Hematopoietic multipotent progenitor cell (in vitro differentiated cells): ENCODE data around the gene OSBPL1A. TPM values are rescaled to one million over a fixed set of nuclear protein-coding genes. Genes with fewer than 3 reads are reported as not detected.

Experiments used
- DNase-seq, 3 donors: peaks; one replicate each; pipeline ENCODE4 v3.0.0-alpha.2; 2011 to 2015; ENCODE audit warnings: low read depth in 2 of 3, low spot score in 2 of 3
- total RNA-seq: library from RNA; depleted of rRNA; stranded (reverse); fragments of >200 nt; gene quantifications from one replicate; pipeline ENCODE4 v1.2.3, GENCODE V29; 2012

OSBPL1A gene
- total RNA-seq, 1 donor: 14.8 TPM

DNA sequence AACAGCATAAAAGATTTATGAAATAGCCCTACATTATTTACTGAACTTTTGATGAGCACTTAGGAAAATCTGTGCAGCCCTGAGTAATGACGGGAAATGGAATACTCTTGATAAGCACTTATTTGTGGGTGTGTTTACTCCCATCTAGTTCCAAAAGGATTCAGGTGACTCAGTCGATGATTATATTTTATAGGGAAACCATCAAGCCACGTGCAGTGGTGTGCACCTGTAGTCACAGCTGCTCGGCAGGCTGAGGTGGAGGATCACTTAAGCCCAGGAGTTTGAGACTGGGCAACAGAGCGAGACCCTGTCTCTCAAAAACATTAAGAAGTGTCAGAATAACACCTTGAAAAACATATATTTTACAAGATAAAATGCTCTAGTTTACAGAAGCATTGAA, 166.9 kb downstream of the OSBPL1A start:
- DNase-seq: no peak

DNA sequence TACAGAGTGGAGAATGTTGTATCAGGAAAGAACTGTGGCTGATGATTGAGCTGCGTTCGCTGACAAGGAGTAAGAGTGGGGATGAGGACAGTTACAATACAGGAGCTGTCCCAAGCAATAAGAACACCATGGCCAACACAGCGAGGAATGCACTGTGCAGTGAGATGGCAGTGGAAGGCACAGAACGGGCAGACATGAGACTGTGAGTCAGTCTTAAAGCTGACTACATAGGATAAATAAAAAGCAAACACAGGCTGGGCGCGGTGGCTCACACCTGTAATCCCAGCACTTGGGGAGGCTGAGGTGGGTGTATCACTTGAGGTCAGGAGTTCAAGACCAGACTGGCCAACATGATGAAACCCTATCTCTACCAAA, 169.0 kb downstream of the OSBPL1A start:
- DNase-seq: no peak

DNA sequence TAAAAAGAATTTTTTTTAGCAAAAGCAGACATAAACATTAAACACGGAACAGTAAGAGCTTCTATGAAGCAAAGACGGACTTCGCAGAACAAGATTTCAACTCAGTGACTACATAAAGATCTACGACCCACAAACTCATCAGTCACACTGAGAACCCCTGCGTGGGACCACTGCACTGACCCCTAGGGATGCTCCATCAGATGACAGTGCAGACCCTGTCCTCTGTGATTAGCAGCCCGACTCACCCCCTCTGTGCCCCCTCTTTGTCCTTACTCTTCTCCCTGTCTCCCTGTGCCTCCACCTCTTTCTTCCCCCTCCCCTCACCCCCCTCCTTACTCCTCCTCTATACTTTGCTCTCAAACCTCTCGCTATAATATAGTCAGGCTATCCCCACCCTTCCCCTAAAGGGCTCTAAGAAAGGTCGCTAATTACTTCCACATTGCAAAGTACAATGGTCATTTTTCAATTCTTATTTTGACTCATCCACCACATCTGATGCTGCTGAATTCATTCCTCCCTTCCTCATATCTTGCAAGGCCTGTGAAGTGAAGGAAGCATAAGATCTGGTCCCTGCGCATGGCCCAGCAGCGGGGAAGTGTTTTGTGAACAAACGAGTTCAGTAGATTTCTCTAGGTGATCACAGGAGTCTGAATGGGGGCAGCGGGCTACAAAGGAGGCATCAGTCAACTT, 169.5 kb downstream of the OSBPL1A start:
- DNase-seq: no peak

DNA sequence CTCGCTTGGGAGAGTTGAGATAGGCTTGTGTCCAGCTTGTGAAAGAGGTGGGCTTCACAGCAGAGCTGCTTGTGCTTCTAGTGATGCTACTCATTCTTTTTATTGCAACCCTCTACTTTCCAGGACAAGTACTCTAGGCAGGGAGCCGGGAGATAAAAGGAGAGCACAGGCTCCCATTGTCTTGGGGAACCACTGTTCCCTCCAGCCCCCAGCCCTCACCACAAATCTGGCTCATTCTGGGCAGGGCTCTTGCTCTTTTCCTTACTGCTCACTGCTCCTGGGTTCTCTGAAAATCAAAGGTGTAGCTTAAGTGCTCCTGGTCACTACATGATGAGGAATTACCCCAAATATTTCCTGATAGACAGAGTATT, 177.3 kb downstream of the OSBPL1A start:
- no peak for DNase-seq

DNA sequence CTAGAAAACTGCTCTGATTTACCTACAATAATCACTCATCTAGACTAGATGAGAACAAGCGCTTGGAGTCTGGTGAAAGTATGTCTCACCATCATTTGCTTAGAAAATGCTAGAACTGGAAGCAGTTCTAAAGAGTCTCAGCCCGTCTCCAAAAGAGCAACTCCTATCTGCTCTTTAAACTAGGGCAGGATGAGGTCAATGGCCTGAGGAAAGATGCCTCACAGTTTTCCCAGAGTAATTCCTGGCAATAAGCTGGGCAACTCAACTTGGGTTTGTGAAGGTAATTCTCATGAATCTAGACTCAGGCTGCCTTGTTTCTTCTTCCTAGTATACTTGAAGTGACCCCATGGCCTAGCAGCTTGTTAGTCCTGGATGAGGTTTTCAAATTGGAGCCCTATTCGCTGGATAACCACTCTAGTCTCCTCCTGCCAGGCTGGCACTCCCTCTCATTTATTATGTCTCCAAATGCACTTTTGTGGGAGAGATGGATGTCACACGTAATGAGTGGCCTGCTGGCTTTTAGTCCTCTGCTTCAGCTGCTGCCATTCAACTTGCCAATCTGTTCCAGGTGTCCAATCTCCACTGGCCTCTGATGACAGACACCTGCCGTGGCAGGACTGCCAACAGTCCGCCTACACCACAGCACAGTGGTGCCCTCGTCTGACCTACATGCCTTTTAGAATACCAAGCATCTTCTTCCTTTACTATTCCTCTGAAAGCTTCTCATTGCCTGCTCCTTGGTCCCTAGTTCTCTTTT, 177.9 kb downstream of the OSBPL1A start:
- no peak for DNase-seq

DNA sequence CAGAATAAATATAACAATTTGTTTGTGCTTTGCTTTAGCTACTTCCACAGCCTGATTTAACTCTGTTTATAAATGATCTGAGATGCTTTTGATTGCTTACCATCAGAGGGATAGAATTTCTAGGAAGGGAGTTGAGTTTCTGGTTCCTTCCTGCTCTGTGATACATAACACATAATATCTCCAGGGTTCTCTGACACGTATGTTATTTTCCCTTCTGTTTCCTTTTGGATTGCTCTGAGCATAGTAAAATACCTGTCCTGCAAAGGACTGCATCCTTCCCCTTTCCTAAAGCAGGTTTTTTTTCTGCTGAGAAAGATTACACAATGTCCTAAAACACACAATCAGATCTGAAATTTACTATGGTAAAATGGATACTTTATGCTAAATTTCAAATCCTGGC, 182.7 kb downstream of the OSBPL1A start:
- no peak for DNase-seq

DNA sequence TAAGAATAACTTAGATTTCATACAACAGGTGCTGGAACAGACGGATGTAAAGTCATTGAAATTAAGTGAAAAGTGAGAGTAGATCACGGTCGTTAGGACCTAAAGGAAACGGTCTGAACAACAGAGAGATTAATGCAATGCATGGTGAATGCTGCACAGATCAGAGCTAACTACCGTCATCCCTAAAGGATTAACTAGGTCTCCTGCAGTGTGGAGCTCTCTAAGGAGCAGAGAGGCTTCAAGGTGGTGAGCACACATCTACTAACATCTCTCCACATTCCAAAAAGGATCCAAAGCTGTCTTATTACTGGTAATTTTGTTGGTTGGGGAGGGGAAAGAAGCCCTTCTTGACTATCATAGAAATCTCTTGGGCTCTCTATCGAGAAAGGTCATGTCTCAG, 183.5 kb downstream of the OSBPL1A start:
- no peak for DNase-seq

DNA sequence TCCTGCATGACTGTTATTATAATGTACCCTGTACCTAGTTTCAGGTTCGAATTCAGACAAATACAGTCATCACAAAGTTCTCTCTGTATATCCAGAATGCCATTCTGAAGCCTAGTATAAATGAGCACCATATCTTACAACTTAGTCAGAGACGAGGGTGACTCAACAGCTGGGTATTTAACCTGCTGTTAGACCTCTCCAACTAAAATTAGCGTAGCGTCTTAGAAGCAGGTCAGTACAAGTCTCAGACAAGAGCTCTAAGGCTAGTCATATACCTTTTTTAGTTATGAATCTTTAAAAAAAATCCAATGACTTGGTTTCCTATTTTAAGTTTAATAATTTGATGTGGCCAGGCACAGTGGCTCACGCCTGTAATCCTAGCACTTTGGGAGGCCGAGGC, 184.7 kb downstream of the OSBPL1A start:
- DNase-seq: no peak

DNA sequence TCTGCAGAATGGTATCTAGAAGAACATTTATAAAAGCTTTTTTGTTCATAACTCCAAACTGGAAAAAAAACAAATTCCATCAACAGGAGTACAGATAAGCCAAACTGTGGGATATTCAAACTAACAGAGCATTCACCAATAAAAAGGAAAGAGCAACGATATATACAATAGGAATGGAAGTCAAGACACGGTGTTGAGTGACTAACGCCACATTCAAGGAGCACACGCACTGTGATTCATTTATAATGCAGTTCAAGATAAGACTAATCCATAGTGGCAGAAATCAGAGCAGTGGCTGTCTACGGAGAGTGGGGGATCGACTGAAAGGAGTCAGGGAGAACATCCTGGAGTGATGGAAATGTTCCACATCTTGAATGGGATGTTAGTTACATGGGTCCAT, 188.1 kb downstream of the OSBPL1A start:
- DNase-seq: no peak

DNA sequence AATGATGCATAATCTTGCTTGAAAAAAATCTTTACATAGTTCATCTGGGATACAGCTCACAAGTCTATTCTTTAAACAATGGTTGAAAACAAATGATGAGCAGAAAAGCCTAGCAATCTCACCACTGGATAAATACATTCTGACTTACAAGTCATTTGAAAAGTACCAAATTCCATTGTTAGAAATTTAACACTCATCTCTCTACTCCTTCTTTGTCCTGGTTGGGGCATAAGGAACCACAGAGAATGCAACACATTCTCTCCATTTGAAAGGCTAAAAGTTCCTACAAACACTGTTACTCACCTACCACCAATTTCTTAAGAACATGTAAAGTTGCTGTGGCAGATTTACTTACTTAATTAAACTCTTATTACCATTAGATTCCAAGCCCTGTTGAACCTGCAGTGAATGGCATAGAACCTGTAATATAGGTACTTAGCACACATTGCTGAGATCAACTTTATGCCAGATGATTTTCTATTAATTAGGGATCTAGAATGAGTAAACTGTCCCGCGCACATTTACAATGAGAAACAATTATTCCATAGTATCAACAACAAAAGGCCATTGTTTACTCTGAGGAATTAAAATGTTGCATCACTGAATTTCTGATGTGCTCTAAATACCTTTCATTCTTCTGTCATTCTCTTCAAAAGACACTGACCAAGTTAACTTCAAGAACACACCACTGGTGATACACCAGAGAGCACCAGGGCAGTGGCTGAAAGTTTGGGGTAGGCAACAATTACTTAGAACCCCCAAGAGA, 189.2 kb downstream of the OSBPL1A start:
- DNase-seq: no peak

DNA sequence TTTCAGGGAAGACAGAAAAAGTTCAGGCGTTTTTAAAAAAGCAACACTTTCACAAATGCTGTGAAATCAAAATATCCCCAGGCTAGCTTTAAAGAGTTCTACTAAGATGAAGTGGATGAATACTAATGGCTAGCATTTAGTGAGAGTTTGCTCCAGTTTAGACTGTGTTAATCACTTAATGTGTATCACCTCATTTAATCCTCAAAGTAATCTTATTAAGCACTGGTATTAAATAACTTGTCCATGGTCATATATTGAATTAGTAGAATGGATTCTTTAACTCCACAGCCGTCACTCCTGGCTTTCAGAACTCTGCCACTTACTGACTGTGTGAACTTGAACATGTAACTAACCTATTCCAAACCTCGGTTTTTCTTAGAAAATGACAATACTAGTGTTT, 192.7 kb downstream of the OSBPL1A start:
- no peak for DNase-seq

DNA sequence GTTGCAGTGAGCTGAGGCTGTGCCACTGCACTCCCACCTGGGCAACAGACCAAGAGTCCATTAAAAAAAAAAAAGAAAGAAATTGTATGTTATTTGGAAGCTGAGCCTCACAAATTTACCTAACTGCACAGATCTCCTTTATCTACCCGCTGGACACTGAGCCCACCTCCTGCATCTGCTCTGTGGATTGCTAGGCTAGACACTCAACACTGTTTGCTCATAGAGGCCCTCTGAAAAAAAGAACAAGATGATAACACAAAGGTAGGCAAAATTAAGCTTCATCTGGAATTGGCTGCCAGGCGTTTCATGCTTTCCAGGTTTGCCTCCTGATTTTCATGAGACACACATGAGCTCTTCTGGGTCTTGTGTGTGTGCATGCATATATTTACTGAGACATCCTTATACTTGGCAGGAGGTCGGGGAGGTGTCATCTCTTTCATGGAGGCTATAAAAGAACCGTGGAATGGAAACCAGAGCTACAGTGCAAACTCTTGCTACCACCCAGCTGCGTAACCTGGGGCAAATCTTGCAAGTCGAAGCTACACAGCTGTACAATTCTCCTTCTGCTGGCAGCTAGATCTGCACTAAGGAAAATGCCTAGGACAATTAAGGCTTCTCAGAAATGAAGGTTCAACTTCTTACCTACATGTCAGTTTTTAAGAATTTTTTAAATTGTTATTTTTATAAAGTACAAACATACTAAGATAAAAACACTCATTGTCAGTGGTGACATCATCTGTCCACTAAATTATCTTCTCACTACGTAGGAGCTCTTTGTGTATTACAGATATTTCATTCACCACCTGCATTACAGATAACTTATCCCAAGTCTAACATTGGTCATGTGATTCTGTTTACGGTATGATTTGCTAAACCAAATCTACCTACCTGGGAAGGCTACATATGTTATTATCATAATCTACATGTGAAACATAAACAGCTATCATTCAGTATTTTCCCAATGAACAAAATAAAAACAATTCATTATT, 195.6 kb downstream of the OSBPL1A start:
- no peak for DNase-seq

DNA sequence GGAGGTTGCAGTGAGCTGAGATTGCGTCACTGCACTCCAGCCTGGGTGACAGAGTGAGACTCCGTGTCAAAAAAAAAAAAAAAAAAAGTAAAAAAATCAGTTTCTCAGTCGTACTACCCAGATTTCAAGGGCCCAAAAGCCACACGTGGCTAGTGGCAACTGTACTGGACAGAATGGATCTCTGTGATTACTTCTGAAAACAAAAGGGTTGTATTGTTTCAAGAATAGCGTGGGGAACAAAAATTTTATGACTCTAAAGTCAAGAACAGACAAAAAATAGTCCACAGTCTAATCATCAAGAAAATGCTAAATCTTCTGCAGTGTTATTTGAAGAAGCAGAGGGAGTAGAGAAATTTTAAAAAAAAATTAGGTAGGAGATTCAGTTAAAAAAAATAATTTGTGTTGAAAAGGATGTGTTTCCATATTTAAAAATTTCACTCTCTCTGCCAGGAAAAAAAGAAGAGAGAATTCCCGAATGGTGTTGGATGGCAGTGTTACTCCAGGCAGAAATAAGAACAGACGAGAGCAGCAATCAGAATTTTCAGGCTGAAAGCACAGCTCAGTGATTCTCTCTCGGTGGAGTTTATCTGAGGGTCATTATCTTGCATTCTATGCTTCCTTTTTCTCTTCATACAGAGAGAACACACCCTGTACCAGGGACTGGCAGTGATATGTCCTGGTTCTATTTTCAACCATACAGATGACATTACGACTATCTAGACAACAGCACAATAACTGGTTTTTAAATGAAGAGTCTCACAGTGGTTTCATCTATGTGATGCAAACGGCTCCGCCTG, 196.9 kb downstream of the OSBPL1A start:
- DNase-seq: no peak

DNA sequence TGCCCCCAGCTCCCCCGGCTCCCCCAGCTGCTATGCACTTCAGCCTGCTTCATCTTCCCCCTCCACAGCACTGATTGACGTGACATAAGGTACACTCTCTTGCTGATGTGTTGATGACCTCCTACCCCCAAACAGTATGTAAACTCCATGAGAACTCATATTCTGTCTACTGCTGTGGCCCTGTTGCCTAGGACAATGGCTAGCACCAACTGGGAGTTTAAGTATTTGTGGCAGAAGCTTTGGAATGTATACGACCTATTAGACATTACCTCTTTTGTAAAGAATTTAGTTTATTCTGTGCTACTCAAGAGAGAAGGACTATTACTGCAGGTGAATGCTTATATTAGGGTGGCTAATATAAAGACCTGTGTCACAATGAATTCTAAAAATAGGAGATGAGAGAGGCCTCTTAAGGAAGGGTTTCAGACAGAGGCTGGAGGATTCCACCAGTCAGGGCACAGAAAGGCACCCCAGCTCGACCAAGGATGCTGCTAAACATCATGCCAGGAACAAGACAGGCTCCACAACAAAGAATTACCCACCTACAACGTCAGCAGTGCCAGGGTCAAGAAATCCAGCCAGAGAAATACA, 198.2 kb downstream of the OSBPL1A start:
- no peak for DNase-seq

DNA sequence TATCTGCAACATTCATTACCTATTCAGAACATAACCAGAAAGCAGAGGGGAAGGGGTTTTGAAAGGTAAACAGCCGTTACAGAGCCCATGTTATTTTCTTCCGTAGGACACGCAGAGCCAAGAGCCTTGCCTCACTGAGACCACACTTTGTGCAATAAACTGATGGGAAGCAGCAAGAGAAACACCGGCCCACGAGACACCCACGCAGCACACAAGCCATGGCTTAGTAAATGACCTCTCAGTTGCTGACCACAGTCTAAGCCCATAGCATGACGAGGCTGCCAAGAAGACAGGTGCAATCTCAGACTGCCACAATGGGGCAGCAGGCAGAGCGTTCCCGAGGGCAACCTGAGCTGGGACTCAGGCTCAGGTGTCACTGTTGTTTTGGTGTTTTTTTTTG, 199.2 kb downstream of the OSBPL1A start:
- no peak for DNase-seq

DNA sequence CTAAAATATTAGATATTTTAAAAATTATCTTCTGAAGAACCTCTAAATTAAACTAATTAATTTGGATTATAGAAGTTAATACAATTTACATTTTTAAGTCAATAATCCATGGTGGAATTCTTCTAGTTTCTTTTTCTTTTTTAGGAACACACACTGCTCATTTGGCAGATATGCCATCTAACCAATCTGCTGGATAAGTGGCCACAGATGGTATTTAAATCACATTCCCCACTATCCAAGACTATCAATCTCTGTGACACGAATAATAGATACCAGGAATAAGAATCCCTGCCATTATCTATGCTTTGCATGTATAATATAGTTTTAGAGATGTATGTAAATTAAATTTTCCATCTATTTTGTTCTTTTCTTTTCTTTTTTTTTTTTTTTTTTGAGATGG, 200.2 kb downstream of the OSBPL1A start:
- DNase-seq: no peak

DNA sequence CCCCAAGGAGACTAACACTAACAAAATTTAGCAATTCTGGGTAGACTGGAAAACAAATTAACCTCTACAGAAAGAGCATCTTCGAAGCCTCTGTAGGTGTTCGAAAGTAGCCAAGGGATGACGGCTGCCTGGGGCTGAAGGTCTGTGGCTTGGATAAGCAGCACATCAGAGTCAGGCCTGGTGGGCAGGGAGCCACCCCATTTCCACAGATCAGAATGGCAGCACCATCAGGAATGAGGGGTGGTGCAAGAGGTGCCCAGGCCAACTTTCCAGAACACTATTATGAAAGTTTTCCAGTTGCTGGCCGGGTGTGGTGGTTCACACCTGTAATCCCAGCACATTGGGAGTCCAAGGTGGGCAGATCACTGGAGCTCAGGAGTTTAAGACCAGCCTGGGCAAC, 200.9 kb downstream of the OSBPL1A start:
- no peak for DNase-seq

DNA sequence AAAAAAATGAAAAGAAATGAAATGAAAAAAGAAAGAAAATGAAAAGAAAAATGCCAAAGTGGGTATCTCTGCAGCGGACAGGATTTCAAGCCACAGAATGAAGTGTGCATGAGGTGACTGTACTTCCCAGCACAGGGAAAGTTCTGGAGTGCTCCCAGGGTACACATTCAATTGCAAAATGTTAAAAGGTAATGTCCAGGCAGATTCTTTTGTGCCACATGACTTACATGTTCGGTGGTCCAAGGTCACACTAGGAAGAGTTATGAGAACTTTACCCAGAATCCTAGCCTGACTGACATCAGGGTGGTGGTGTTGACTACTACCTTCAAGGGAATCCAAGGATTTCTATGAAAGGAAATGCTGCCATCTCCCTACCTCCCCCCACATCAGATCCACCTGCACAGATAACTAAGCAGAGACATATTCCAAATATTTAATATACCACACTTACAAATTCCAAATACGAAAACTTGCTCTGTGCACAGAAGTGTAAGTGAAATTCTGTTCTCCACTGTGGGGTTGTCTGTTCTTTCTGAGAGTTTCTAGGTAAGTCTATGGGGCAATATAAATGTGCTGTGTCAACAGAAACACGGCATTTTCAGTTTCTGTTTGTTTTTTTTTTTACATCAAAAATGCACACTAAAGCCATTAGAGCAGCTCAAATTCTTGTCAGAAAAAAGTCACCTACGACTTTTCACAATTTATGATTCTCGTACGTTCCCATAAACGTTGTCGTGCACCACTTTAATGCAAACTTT, 202.1 kb downstream of the OSBPL1A start:
- DNase-seq: no peak

DNA sequence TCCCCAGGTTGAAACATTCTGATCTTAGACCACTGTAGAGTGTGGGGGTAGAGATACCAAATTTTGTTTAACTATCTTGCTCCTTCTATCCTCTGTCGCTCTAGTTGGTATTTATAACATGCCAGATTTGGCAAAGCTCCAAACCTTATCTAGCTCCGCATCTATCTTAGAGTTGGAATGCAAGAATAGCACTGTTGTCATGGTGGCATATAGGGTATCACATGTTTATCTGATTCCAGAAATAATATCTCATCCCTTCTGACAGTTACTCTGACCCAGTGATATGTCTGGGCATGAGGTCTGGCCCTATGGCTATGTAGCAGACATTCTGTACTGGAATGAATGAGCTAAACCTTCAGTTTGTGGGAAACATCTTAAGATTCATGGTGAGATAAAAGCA, 207.0 kb downstream of the OSBPL1A start:
- DNase-seq: no peak
